Panc1 (cell line): Measurements from ENCODE around the gene HCK.

ENCODE experiments used
- CTCF ChIP-seq: fragments of 450-650 bp; IDR thresholded peaks from 2 replicates; pipeline ENCODE4 v1.5.1; 2017; ENCODE audit warnings: mild to moderate bottlenecking
- POLR2AphosphoS5 ChIP-seq: IDR thresholded peaks from 2 replicates; pipeline ENCODE4 v1.6.1; 2012; ENCODE audit warnings: mild to moderate bottlenecking, low read depth, low read length, moderate library complexity
- REST ChIP-seq, 2 experiments: IDR thresholded peaks; 2 replicates each; pipeline ENCODE4 v1.6.1; 2011 to 2012; ENCODE audit warnings: low read depth in 2 of 2, control low read depth in 1 of 2, low read length in 1 of 2, mild to moderate bottlenecking in 1 of 2, moderate library complexity in 1 of 2; ENCODE audit not compliant: insufficient read depth in 1 of 2
- TCF7L2 ChIP-seq: IDR thresholded peaks from 2 replicates; pipeline ENCODE4 v1.6.1; 2011; ENCODE audit warnings: mild to moderate bottlenecking, low read depth, low read length, inconsistent platforms

GRCh38 chr20:32108814-32109391 lies 56.9 kb downstream of the HCK start:
- TF ChIP-seq CTCF = no peak
- TF ChIP-seq TCF7L2 = no peak
- TF ChIP-seq POLR2AphosphoS5 = no peak
- no peak for TF ChIP-seq REST (IDR thresholded peaks at IDR 0.05; ENCODE audit: insufficient read depth in 1 of 2, low read depth in 2 of 2, low read length in 1 of 2)
